ENCODE measurements around the gene PNKD.
A peak's percentile ranks its signal among the peaks of the same experiment; 100 is the strongest.

PNKD gene, protein sequence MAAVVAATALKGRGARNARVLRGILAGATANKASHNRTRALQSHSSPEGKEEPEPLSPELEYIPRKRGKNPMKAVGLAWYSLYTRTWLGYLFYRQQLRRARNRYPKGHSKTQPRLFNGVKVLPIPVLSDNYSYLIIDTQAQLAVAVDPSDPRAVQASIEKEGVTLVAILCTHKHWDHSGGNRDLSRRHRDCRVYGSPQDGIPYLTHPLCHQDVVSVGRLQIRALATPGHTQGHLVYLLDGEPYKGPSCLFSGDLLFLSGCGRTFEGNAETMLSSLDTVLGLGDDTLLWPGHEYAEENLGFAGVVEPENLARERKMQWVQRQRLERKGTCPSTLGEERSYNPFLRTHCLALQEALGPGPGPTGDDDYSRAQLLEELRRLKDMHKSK

DNA sequence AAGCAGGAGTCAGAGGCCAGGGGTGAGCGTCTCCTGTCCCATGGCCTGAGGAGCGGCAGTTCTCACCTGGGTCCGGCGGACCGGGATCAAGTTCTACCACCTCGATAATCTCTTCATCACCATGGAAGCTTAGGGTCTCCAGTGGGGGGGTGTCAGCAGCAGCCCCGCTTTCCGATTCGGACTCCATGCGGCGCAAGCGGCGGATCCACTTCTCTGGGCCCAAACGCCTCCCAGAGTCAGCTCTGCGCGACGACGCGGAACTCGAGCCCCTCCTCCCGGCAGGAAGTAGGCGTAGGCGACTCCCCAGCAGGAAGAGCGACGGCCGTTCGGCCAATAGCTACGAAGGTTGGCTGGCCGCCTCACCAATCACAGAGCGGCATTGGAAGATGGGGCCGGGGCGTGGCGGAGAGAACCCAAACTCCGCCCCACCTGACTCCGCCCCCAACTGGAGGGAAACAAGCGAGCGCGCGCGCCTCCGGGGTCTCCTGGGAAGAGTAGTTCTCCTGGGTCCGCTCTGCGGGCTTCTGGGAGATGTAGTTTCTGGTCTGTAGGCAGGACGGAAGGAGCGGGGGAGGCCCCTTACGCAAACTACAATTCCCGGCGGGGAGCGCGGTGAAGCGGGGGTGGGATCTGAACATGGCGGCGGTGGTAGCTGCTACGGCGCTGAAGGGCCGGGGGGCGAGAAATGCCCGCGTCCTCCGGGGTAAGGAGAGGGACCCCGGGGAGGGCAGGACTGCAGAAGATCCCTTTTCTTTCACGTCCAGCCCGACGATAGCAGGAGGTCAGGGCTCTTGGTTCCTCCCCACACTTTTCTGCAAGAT, at the start of gene PNKD, which contains the start of gene AAMP:
Gene PNKD (plus strand): TSS at position 620 of the 821 bp plus-strand sequence. CDS start 17 bp downstream, at position 637.
Gene AAMP (minus strand): TSS at position 238 of the 821 bp plus-strand sequence. CDS start 51 bp downstream, at position 187.
- DNase-seq (ENCODE audit: low read depth in 3 of 3): peak; percentile 100

DNA sequence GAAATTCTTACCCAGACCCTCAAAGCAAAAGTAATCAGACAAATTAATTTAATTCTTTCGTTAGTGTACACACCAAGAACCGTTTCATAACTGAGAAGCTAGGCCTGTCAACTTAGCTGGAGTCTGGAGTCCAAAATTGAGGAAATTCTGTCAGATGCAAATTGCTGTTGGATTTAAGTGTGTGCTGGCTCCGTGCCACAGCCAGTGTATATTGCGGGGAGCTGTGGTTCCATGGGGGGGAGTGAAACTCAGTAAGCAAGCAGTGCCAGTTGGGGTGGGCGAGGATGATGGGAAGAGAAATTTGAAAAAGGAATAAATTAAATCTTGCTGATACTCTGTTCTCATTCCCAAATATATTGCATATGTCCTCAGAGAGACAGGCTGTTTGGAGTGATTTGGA, 49.3 kb upstream of the PNKD start:
- DNase-seq (ENCODE audit: low read depth in 3 of 3): no peak

DNA sequence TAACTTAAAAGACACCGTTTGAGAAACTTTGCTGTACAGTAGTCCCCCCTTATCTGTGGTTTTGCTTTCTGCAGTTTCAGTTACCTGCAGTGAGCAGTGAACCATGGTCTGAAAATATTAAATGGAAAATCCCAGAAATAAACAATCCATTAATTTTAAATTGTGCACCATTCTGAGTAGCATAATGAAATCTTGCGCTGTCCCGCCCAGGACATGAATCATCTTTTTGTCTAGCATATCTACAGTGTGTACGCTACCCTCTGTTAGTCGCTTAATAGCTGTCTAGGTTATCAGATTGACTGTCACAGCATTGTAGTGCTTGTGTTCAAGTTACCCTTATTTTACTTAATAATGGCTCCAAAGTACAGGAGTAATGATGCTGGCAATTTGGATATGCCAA, 47.3 kb upstream of the PNKD start:
- DNase-seq (ENCODE audit: low read depth in 3 of 3): no peak

DNA sequence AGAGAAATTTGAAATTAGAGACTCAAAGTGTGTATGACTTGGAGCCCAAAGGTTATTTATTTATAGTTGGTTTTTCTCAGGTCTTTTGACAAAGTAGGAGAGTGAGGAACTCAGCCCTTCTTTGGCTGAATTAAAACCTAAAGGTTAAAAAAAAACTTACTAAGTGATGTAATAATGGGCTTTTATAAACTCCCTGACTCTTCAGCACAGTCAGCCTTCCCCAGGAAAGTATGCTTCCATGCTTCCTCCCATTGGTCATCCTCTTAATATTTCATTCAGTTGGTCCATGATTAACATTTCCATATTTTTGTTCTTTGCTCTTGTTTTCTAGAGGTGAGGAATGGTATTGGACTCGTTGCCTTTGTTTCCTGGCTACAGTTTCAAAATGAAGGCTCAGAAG, 46.1 kb upstream of the PNKD start:
- no peak for DNase-seq (ENCODE audit: low read depth in 3 of 3)

DNA sequence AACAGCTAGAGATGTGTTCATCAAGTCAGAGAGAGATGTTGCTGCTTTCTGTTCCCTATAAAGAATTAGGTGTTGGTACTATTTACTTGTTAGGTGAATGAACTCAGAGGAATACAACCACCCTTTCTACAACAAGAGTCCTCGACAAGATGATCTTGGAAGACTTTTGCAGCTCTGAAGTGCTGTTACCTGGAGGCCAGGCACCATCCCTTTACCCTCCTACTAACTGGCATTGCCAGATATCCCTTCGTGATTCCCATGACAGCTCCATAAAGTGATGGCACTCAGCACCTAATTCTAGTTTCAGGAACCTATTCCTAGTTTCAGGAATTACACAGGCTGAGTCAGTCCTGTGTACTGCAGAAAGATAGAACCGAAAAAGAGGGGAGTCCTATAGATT, 43.4 kb upstream of the PNKD start:
- DNase-seq (ENCODE audit: low read depth in 3 of 3): no peak

DNA sequence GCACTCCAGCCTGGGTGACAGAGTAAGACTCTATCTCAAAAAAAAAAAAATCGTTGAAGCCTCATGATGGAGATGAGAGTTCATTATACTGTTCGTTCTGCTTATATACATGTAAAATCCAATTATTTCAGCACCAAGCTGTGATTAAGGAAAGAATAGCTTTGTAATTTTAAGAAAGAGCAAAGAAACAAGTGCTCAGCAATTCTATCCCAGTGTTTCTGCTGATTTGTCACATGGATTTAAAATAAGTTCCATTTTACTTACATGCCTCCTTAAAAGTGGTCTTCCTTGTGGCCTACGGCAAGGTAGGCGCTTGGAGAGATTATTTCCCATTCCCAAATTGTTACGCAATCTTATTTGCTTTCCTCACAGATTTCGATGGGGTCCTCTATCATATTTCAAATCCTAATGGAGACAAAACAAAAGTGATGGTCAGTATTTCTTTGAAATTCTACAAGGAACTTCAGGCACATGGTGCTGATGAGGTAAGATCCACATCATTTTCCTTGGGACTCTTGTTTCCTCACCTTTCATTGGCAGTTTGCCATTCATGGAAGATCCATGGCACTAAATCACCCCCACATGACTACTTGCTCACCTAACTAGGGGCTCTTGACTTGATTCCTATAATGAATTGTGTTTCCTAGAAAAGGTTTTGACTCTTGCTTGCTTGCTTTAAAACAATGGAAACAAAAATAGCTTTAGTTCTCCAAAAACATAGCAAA, 41.8 kb upstream of the PNKD start:
- no peak for DNase-seq (ENCODE audit: low read depth in 3 of 3)

DNA sequence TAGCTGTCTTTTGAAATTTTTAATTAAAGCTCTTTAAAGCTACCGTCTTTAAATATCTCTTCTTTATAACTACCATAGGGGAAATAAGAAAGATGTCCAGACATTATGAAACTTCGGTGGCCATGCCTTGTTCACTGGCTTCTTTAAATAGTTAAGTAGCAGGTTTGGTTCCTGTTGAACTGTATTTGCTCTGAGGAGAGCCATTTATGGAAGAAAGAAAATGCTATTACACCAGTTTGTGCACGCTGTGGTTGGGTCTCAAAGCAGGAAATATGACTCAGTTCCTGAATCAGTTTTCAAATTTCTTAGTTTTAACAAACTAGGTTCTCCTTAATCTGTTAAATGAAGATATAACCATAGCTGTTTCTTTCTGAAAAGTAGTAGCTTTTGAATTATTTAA, 41.1 kb upstream of the PNKD start:
- DNase-seq (ENCODE audit: low read depth in 3 of 3): peak in 1 of 3 experiments; percentile 25

DNA sequence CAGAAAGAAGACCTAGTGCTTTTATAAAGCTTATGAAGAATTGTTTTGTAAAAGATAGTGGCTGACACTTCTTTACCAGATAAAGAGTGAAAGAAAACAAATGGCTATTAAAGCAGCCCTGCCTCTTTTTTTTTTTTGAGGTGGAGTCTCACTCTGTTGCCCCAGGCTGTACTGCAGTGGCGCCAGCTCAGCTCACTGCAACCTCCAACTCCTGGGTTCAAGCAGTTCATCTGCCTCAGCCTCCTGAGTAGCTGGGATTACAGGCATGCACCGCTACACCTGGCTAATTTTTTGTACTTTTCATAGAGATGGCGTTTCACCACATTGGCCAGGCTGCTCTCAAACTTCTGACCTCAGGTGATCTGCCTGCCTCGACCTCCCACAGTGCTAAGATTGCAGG, 40.5 kb upstream of the PNKD start:
- no peak for DNase-seq (ENCODE audit: low read depth in 3 of 3)

DNA sequence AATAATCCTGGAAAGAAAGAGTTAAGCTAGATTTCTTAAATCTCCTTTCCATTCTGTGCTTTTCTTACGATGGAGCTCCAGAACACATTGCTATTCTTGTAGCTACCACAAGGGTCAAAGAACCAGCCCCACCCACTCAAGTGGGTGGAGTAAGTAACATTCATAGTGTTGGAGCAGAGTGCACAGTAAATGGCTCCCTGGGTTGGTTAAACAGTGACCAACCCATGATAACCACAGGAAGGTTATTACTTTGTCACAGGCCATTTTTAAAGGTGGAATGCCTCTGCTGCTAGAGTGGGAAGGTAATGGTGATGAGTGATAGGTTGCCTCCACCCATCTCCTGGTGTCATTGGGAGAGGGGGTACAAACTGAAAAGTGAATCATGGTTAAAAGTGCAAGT, 39.4 kb upstream of the PNKD start:
- DNase-seq (ENCODE audit: low read depth in 3 of 3): no peak

DNA sequence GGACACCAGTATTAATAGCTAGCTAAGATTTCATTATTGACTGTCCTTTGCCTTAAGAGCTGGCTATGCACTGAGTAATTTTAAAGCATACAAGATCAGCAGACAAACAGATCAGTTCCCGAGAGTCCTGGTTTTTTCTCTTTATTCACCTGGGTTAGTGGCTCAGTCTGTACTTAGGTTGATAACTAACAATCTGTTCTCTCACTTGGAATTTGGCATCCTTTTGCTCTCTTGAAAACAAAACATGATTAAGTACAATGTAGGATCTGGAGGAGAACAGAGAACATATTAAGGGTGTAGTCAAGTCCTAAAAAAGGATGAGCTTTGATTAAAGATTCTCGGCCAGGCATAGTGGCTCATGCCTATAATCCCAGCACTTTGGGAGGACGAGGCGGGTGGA, 36.8 kb upstream of the PNKD start:
- DNase-seq (ENCODE audit: low read depth in 3 of 3): no peak

DNA sequence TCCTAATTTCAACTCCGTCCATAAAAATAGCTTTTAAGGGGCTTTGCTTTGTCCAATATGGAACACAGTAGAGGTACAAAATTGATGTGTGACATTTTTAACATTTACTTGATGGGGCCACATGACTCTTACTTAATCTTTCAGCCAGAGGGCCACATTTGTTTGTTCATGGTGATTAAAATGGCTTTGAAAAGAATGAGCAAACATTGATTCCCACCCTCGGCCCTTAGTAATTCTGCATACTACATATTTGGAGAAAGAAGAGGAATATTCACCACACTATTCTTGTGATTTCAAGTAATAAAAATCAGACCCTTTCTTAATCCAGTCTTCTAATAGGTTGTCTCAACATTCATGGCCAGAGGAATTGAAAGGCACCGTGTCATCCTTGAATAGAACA, 35.8 kb upstream of the PNKD start:
- DNase-seq (ENCODE audit: low read depth in 3 of 3): no peak

DNA sequence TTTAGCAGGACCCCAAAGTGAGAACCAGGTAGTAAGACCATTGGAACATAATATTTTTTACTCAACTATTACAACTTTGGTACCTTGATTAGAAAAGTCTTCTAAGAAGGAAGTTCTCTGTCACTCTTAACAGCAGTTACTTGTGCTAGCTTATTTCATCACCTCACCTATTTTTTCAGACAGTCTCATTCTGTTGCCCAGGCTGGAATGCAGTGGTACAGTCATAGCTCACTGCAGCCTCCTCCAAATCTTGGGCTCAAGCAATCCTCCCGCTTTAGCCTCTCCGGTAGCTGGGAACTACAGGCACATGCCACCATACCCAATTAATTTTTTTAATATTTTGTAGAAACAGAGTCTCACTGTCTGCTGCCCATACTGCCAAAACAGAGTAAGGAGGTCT, 35.3 kb upstream of the PNKD start:
- DNase-seq (ENCODE audit: low read depth in 3 of 3): no peak

DNA sequence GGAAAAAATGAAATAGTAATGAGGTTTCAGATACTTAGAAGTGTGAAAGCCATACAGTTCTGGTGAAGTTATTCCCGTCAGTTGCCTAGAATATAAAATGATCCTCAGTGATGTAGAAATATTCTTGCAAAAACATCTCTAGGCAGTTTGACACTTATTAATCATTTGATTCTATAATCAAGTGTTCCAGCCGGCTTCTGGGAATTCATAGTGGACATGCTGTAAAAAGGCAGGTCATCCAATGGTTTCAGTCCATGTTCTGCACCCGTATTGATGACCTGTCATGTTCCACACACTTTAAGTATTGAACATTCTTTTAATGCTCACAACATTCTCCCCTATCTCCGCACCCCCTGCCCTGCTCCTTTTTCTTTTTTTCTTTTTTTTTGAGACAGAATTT, 33.5 kb upstream of the PNKD start:
- DNase-seq (ENCODE audit: low read depth in 3 of 3): no peak

DNA sequence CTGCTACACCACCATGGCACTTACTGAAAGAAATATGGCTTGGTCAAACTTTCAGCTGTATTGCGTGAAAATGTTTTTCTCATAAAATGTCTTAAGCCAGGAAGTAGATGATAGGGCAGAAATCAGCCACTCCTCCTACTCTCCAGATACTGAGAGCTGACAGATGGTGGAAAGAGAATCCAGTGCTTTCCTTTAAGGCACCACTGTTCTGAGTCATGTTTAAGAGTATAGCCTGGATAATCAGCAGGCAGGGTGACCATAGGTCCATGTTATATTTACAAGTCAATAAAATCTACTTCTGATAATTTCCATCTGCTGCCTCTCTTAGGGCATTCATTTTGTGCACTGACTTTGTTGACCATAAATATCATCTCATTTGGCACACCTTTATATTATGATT, 31.4 kb upstream of the PNKD start:
- no peak for DNase-seq (ENCODE audit: low read depth in 3 of 3)

DNA sequence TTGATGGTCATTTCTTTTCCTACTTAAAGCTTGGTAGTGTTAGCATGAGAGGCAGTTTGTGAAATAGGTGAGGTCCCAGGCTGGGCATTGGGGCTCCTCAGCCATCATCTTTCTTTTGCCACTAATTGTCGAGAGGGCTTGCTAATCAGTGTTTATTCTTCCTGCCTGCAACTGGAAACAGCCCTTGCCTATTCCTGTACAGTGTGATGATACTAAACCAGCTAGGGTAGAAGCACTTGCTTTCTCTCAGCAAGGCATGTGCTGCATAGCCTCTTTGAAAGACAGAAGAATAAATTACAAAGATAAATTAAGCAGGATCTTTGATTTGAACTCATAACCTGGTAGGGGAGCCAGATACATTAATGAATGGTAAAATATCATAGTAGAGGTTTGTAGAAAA, 26.1 kb upstream of the PNKD start:
- DNase-seq (ENCODE audit: low read depth in 3 of 3): no peak

DNA sequence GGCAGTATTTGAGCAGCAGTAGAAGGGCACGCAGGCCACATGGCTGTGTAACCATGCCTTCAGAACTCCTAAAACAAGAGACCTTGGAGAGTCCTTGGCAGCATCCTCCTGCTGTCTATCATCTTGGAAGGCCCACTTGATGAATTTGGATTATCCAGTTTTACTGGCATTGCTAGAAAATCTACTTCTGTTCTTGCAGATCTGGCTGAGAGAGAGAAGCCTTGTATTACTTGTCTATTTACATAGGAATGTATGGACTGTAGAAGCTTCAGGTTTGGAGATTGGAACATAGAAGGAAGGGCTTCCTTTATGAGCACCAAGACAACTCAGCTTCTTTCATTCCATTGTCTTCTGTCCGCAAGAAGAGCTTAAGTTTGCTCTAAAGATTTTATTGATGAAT, 25.7 kb upstream of the PNKD start:
- no peak for DNase-seq (ENCODE audit: low read depth in 3 of 3)

DNA sequence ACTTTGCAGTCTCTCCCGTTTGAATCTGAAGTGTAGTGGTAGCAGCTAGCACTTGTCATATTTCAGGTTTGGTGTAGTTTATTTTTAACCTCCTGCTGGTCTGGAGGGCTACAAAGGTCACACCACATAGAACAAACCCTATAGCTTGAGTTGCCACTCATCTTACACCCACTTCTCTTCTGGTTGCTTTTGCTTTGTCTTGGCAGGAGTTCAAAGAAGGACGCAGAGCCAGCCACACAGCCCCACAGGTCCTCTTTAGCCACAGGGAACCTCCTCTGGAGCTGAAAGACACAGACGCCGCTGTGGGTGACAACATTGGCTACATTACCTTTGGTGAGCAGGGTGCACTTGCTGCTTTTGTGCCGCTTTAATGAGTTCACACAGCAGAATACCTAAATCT, 25.1 kb upstream of the PNKD start:
- no peak for DNase-seq (ENCODE audit: low read depth in 3 of 3)

DNA sequence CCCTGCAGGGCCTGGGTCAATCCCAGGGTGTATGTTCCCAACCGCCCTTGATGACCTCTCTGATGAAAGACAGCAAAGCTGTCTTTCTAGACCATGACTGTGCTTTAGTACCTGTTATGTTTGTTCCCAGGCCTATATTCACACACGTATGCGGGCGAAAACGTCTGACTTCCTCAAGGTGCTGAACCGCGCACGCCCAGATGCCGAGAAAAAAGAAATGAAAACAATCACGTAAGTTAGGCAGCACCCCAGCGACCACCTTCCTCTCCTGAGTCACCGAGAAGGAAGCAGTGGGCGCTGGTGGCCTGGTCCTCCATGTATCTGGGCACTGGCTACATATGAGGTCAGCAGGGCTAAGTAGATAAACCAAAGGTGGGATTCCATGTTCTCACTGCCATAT, 20.6 kb upstream of the PNKD start:
- no peak for DNase-seq (ENCODE audit: low read depth in 3 of 3)

DNA sequence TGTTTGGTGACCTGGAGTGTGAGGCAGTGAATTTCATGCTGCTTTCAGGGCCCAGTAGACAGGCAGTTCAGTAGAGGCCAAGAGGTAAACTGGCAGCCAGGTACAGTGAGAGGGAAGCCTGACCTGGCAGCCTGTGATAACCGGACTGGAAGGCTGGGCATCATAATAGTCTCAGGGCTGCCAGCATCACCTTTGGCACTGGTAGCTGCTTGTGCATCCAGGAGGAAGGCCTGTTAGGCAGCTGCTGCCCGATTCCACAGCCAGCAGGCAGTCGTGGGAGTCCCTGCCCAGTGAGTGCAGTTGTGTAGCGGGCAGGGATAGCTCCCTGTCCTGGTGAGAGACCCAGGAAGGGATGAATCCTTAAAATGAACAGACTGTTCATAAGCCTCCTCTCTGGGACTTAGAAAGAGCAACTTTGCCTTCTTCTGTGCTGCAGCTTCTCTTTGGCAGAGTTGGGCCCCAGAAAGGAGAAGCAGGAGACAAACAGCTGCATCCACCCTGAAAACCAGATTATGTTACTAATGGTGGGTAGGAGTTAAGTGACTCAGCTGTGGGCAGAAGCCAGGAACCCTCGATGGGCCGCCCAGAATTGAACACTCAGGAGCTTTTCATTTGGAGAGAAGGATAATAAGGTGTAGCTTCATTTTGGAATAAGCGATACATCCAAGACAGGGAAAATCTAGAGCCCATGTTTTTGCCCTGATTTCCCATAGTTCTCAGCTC, 17.6 kb upstream of the PNKD start:
- DNase-seq (ENCODE audit: low read depth in 3 of 3): no peak

DNA sequence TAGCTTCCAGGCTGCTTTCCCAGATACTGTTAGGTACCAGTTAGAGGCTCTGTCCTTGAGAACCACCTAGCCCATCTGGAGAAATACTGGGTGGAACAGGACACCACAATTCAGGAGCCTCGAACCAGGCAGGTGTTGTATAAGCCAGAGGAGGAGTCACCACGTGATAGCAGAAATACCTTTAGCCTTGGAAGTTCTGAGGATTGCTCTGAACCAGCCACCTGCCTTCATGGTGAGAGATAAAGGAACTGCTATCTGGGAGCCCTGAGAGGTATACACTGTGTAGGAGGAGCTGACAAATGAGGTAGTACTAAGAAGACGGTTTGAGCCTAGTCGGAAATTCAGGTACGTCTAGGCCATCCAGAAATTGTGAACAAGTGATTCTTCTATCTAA, 17.1 kb upstream of the PNKD start:
- DNase-seq (ENCODE audit: low read depth in 3 of 3): no peak

DNA sequence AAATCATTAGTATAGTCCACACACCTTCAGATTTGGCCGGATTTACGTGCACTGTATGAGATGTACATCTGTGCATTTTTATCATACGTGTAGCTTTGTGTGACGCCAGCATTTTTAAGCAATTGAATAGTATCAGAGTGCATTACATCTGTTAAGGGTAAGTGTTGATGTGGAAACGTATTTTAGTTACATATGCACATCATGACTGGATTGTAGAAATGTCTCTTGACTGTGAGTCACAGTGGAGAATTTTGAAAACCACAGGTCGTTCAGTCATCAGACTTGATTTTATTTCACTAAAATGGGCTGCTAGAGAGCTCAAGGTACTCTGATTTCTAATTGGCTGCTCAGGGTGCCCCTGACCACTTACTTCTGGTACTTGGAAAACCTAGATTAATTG, 14.9 kb upstream of the PNKD start:
- DNase-seq (ENCODE audit: low read depth in 3 of 3): no peak

Data from stimulated activated CD4-positive, alpha-beta T cell treated with anti-CD3 and anti-CD28 coated beads, TNF-alpha, amount 100 ng/mL, for 4 hours (primary cell).